Measurements from ENCODE around the gene ASXL1.
"Not testable (repeated sequence)": the region's sequence is repeated elsewhere in the genome, so short reads cannot be mapped to it uniquely, and the experiment has no call there.

Gene ASXL1

GRCh38 chr20:32465092-32465900 lies 107.2 kb downstream of the ASXL1 start:
- no peaks in the 10 kb centered on the region for H3K9me3 ChIP-seq (ENCODE audit: control insufficient read depth in 2 of 2, low read length in 2 of 2)
- no peak overlapping the region for H3K4me3 ChIP-seq (ENCODE audit: low read length in 2 of 2)
- H3K9ac ChIP-seq (ENCODE audit: low read depth in 1 of 2, low read length in 2 of 2): peak overlapping the region; percentile 54 to 67
- H3K27ac ChIP-seq (ENCODE audit: low read depth in 2 of 2, low read length in 2 of 2): peak overlapping the region; percentile 97
- no peaks in the 10 kb centered on the region for H3K27me3 ChIP-seq (ENCODE audit: control insufficient read depth in 2 of 2, insufficient read depth in 2 of 2, low read length in 2 of 2)
- H3K36me3 ChIP-seq (ENCODE audit: control insufficient read depth in 2 of 2, insufficient read depth in 2 of 2, low read length in 2 of 2): peaks cover 4 to 7% of the 10 kb centered on the region in 2 donors
- peaks cover 66 to 68% of the 10 kb centered on the region in 2 donors for H3K4me1 ChIP-seq (ENCODE audit: control insufficient read depth in 2 of 2, insufficient read depth in 2 of 2, low read length in 2 of 2)

DNA sequence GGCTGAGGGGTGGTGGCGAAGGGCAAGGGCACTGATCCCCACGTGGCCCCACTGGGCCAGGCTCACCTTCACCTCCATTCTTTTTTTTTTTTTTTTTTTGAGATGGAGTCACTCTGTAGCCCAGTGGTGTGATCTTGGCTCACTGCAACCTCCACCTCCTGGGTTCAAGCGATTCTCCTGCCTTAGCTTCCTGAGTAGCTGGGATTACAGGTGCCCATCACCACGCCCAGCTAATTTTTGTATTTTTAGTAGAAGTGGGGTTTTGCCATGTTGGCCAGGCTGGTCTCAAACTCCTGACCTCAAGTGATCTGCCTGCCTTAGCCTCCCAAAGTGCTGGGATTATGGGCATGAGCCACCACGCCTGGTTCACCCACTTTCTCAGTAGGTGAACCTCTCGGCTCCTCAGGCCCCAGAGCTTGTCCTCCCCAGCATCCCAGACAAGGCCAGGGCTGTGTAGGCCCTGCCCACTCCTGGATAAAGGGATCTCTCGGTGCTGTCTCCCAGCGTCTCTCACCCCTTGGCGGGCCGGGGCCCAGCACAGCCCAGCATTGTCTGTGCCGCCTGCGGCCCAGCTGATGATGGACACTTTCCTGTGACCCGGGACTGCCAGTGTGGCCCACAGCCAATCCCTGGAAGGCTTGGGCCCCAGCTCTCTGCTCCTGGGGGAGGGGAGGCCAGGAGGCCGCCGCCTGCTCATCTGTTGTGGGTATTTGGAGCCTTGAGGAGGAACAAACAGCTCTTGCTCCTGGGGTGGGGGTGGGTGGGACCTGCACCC lies 108.0 kb downstream of the ASXL1 start:
- H3K36me3 ChIP-seq (ENCODE audit: control insufficient read depth in 2 of 2, insufficient read depth in 2 of 2, low read length in 2 of 2); H3K4me3 ChIP-seq (ENCODE audit: low read length in 2 of 2); H3K9me3 ChIP-seq (ENCODE audit: control insufficient read depth in 2 of 2, low read length in 2 of 2); H3K27me3 ChIP-seq (ENCODE audit: control insufficient read depth in 2 of 2, insufficient read depth in 2 of 2, low read length in 2 of 2): not testable (repeated sequence)
- Histone ChIP-seq H3K27ac (ENCODE audit: low read depth in 2 of 2, low read length in 2 of 2) (peak overlapping the region; percentile 97), H3K4me1 (ENCODE audit: control insufficient read depth in 2 of 2, insufficient read depth in 2 of 2, low read length in 2 of 2) (peaks cover 74 to 76% of the 10 kb centered on the region in 2 donors), H3K9ac (ENCODE audit: low read depth in 1 of 2, low read length in 2 of 2) (peak overlapping the region in 1 of 2 donors; percentile 67)

GRCh38 chr20:32466739-32467505 lies 108.8 kb downstream of the ASXL1 start:
- peak overlapping the region; percentile 97 for H3K27ac ChIP-seq (ENCODE audit: low read depth in 2 of 2, low read length in 2 of 2)
- peaks cover 9 to 11% of the 10 kb centered on the region in 2 donors for H3K36me3 ChIP-seq (ENCODE audit: control insufficient read depth in 2 of 2, insufficient read depth in 2 of 2, low read length in 2 of 2)
- no peak overlapping the region for H3K4me3 ChIP-seq (ENCODE audit: low read length in 2 of 2)
- H3K9me3 ChIP-seq (ENCODE audit: control insufficient read depth in 2 of 2, low read length in 2 of 2): no peaks in the 10 kb centered on the region
- H3K4me1 ChIP-seq (ENCODE audit: control insufficient read depth in 2 of 2, insufficient read depth in 2 of 2, low read length in 2 of 2): peaks cover 78 to 79% of the 10 kb centered on the region in 2 donors
- H3K9ac ChIP-seq (ENCODE audit: low read depth in 1 of 2, low read length in 2 of 2): peak overlapping the region; percentile 32 to 67
- H3K27me3 ChIP-seq (ENCODE audit: control insufficient read depth in 2 of 2, insufficient read depth in 2 of 2, low read length in 2 of 2): no peaks in the 10 kb centered on the region

DNA sequence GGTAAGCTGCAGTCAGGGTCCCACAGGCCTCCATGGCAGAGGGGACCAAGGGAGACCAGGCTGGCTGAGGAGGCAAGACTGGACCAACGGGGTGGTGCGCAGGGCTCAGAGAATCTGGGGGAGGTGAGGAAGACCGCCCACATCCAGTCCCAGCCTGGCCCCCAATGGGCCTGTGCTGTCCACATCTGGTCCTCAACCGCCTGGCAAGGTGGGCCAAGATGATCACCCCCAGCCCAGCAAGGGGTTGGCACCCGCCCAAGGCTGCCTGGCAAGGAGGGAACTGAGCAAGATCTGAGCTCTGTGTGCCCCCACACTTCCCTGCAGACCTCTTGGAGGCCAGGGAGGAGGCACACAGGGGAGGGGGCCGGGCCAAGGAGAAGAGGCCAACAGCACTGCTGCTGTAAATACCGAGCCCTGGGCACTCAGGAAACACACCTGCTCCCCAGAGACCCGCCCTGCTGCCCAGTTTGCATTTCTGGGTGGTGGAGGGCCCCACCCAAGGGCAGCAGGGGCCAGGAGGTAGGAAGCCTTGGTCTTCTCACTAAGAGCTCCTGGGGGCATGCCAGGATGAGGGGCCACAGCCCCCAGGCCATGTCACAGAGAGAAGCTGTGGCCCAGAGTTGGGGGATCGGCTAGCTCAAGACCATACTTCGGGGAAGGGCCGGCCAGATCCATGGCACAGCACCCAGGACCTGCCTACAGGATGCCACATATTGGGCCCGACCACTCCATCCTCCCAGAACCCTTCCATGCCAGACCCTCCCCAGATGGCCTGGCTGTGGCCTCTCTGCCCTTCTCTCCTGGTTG lies 109.6 kb downstream of the ASXL1 start:
- H3K27me3 ChIP-seq (ENCODE audit: control insufficient read depth in 2 of 2, insufficient read depth in 2 of 2, low read length in 2 of 2): no peaks in the 10 kb centered on the region
- peaks cover 81 to 84% of the 10 kb centered on the region in 2 donors for H3K4me1 ChIP-seq (ENCODE audit: control insufficient read depth in 2 of 2, insufficient read depth in 2 of 2, low read length in 2 of 2)
- H3K4me3 ChIP-seq (ENCODE audit: low read length in 2 of 2): no peak overlapping the region
- H3K9me3 ChIP-seq (ENCODE audit: control insufficient read depth in 2 of 2, low read length in 2 of 2): no peaks in the 10 kb centered on the region
- peak overlapping the region; percentile 97 for H3K27ac ChIP-seq (ENCODE audit: low read depth in 2 of 2, low read length in 2 of 2)
- peak overlapping the region; percentile 63 to 67 for H3K9ac ChIP-seq (ENCODE audit: low read depth in 1 of 2, low read length in 2 of 2)
- H3K36me3 ChIP-seq (ENCODE audit: control insufficient read depth in 2 of 2, insufficient read depth in 2 of 2, low read length in 2 of 2): peaks cover 11 to 18% of the 10 kb centered on the region in 2 donors

- peaks cover 79 to 84% of the 10 kb centered on the region in 2 donors for H3K4me1 ChIP-seq (ENCODE audit: control insufficient read depth in 2 of 2, insufficient read depth in 2 of 2, low read length in 2 of 2)
- H3K36me3 ChIP-seq (ENCODE audit: control insufficient read depth in 2 of 2, insufficient read depth in 2 of 2, low read length in 2 of 2): peaks cover 11 to 18% of the 10 kb centered on the region in 2 donors
- no peak overlapping the region for H3K4me3 ChIP-seq (ENCODE audit: low read length in 2 of 2)
- no peaks in the 10 kb centered on the region for H3K27me3 ChIP-seq (ENCODE audit: control insufficient read depth in 2 of 2, insufficient read depth in 2 of 2, low read length in 2 of 2)
- H3K9me3 ChIP-seq (ENCODE audit: control insufficient read depth in 2 of 2, low read length in 2 of 2): no peaks in the 10 kb centered on the region
- H3K27ac ChIP-seq (ENCODE audit: low read depth in 2 of 2, low read length in 2 of 2): peak overlapping the region; percentile 97
- peak overlapping the region; percentile 63 to 67 for H3K9ac ChIP-seq (ENCODE audit: low read depth in 1 of 2, low read length in 2 of 2)
These were observed 110.1 kb downstream of the ASXL1 start for GRCh38 chr20:32468313-32468640.

DNA sequence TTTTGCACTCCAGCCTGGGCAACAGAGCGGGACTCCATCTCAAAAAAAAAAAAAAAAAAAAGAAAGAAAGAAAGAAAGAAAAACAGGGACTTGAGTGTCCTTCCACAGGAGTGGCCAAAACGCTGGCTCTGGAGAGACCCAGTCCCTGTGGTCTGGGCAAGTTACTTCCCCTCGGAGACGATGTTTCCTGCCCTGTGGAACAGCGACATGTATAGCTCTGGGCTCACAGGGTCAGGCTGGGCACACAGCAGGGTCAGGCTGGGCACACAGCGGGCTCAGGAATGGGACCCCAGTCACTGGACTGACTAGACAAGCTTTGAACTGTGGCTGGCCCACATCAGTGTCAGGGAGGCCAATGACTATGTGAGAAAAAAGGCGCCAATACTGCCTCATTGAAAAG lies 110.7 kb downstream of the ASXL1 start:
- peak overlapping the region in 1 of 2 donors; percentile 39 for H3K27ac ChIP-seq (ENCODE audit: low read depth in 2 of 2, low read length in 2 of 2)
- no peak overlapping the region for H3K4me3 ChIP-seq (ENCODE audit: low read length in 2 of 2)
- no peaks in the 10 kb centered on the region for H3K27me3 ChIP-seq (ENCODE audit: control insufficient read depth in 2 of 2, insufficient read depth in 2 of 2, low read length in 2 of 2)
- peaks cover 11 to 18% of the 10 kb centered on the region in 2 donors for H3K36me3 ChIP-seq (ENCODE audit: control insufficient read depth in 2 of 2, insufficient read depth in 2 of 2, low read length in 2 of 2)
- no peaks in the 10 kb centered on the region for H3K9me3 ChIP-seq (ENCODE audit: control insufficient read depth in 2 of 2, low read length in 2 of 2)
- no peak overlapping the region for H3K9ac ChIP-seq (ENCODE audit: low read depth in 1 of 2, low read length in 2 of 2)
- H3K4me1 ChIP-seq (ENCODE audit: control insufficient read depth in 2 of 2, insufficient read depth in 2 of 2, low read length in 2 of 2): peaks cover 77 to 84% of the 10 kb centered on the region in 2 donors

DNA sequence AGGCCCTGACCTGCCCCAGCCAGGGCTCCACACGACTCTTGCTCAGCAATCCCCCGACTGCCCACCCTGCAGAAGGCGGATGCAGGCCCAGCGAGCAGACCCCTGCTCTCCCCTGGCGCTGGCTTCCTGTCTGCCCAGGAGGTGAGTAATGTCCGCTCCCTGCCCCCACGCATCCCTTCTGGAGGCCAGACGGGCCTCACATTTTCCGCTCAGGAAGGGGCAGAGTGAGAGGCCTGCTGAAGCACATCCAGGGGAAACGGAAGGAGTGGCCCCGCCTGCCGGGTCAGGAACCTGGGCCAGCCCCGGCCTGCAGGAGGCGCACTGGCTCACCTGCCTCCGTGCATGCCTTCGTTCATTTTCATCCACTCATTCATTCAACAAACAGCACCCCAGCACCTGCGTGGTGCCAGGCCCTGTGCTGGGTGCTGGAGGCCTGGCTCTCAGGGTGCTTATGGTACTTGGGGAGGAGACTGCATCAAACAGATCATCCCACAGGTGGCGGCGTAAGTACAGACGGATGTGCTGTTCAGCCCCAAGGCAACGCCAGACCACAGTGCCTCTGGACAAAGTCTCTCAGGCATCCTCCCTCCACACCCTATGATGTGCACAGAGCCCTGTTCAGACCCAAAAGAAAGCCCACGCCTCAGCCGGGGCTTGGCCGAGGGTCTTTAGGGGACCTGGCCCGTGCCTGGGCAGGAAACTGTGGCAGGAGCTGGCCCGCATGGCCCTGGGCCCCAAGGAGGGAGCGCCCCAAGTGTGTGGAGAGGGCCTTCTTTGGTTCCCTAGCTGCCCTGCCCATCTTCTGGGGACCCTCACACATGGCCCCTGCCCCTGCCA lies 112.1 kb downstream of the ASXL1 start:
- peak overlapping the region in 1 of 2 donors; percentile 33 for H3K9ac ChIP-seq (ENCODE audit: low read depth in 1 of 2, low read length in 2 of 2)
- H3K36me3 ChIP-seq (ENCODE audit: control insufficient read depth in 2 of 2, insufficient read depth in 2 of 2, low read length in 2 of 2): peaks cover 11 to 18% of the 10 kb centered on the region in 2 donors
- H3K27ac ChIP-seq (ENCODE audit: low read depth in 2 of 2, low read length in 2 of 2): peak overlapping the region; percentile 9 to 52
- H3K4me3 ChIP-seq (ENCODE audit: low read length in 2 of 2): no peak overlapping the region
- no peaks in the 10 kb centered on the region for H3K9me3 ChIP-seq (ENCODE audit: control insufficient read depth in 2 of 2, low read length in 2 of 2)
- H3K4me1 ChIP-seq (ENCODE audit: control insufficient read depth in 2 of 2, insufficient read depth in 2 of 2, low read length in 2 of 2): peaks cover 77 to 84% of the 10 kb centered on the region in 2 donors
- H3K27me3 ChIP-seq (ENCODE audit: control insufficient read depth in 2 of 2, insufficient read depth in 2 of 2, low read length in 2 of 2): no peaks in the 10 kb centered on the region

GRCh38 chr20:32470940-32471339 lies 112.8 kb downstream of the ASXL1 start:
- Histone ChIP-seq H3K27me3 (ENCODE audit: control insufficient read depth in 2 of 2, insufficient read depth in 2 of 2, low read length in 2 of 2) (no peaks in the 10 kb centered on the region), H3K9me3 (ENCODE audit: control insufficient read depth in 2 of 2, low read length in 2 of 2) (no peaks in the 10 kb centered on the region), H3K9ac (ENCODE audit: low read depth in 1 of 2, low read length in 2 of 2) (no peak overlapping the region), H3K36me3 (ENCODE audit: control insufficient read depth in 2 of 2, insufficient read depth in 2 of 2, low read length in 2 of 2) (peaks cover 11 to 18% of the 10 kb centered on the region in 2 donors), H3K27ac (ENCODE audit: low read depth in 2 of 2, low read length in 2 of 2) (peak overlapping the region; percentile 9 to 52), H3K4me3 (ENCODE audit: low read length in 2 of 2) (no peak overlapping the region), H3K4me1 (ENCODE audit: control insufficient read depth in 2 of 2, insufficient read depth in 2 of 2, low read length in 2 of 2) (peaks cover 76 to 85% of the 10 kb centered on the region in 2 donors)
